Measurements from ENCODE around the gene FHOD3.
"Not testable (repeated sequence)": the region's sequence is repeated elsewhere in the genome, so short reads cannot be mapped to it uniquely, and the experiment has no call there.

Gene FHOD3

DNA sequence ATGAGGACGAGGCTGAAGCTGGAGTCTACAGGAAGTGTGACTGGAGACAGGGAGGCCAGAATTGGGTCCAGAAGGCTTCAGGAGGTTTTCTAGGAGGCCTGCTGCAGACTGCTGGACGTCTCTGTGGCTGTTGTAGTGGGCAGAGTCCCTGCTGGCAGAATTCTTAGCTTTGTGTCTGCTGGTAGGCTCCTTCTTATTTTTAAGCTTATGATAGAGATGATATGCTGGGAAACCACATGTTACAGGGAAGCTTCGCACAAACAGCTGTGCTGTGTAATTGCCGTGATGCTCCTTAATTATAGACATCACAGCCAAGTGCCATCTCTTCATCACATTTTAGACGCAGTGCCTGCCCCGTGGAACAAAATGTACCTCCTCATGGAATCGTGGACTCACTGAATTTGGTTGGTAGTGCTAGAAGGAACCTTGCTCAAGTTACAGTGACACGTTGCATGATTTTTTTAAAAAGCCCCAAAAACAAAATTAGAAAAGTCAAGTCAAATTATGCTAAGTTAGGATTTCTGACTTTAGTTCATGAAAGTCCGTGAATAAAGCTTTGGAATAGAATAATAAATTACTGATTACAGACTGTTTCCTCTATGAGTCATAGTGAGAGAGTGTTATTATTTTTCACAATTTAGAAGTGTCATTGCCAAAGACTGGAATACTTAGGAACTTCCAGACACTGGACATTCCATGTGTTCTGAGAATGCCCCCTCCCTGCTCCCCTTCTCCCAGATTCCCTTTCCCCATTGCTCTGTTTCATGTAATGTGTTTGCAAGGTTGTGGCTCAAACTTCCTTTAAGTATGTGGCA lies 144.1 kb downstream of the FHOD3 start:
- no peak for DNase-seq (ENCODE audit: extremely low read depth in 1 of 2, low read depth in 1 of 2)

GRCh38 chr18:36442717-36443116 lies 145.2 kb downstream of the FHOD3 start:
- DNase-seq (ENCODE audit: extremely low read depth in 1 of 2, low read depth in 1 of 2): no peak

DNA sequence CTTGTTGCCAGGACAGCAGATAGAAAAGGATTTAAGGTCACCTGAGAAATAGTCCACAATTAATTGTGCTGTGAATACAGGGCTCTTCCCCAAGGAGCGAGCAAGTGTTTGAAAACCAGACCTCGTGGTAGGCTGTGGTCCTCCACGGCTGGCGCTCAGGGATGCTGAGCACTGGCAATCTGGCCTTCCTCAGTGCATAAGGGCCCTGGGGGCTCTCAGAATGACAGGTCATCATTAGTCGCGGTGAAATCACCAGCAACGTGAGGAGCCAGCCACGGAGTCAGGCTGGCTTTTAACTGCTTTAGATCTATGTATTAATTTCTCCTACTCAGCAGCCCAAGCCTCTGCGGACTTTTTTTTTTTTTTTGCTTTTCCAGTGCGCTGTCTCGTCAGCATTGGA lies 148.5 kb downstream of the FHOD3 start:
- DNase-seq (ENCODE audit: extremely low read depth in 1 of 2, low read depth in 1 of 2): no peak

DNA sequence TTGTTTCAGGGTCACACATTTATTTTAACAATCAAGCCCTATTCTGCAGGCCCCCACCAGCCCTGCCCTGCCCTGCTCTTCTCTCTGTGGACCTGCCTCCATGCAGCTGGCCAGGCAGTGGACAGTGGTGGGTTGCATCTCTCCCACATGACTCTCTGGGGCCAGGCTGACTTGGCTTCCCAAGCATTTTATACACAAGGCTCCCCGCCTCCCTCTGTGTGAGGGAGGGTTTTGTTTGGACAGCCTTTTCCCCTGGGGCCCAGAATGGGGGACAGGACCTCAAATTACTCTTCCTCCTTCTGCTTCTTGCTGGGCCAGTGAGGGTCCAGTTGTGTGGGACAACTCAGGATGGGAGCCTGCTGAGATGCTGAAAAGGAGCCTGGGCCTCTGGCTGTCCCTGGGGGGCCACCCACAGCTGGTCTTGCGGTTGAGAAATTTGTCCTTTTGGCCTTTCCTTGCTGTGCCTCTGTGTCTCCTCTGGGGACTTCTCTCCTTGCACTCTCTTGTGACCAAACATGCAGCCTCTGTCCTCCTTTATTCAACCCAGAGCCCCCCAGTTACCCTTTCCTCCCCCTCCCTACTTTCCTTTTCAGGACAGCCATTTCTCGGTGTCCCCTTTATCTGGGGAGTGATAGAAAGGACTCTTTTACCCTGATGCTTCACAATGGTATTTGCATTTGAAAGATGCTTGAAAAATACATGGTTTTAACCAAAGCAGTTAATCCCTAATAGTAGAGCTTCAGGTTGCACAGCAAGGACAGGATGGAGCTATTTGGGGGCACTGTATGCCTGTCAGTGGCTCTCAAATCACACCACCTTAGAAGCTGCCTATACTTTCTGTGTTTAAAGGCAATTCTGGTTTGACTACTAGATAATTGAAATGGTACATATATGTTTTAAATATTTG lies 151.1 kb downstream of the FHOD3 start:
- DNase-seq (ENCODE audit: extremely low read depth in 1 of 2, low read depth in 1 of 2): no peak

GRCh38 chr18:36449451-36449850 lies 151.9 kb downstream of the FHOD3 start:
- DNase-seq (ENCODE audit: extremely low read depth in 1 of 2, low read depth in 1 of 2): no peak

GRCh38 chr18:36450264-36450663 lies 152.8 kb downstream of the FHOD3 start:
- DNase-seq (ENCODE audit: extremely low read depth in 1 of 2, low read depth in 1 of 2): no peak

GRCh38 chr18:36451454-36452251 lies 154.1 kb downstream of the FHOD3 start:
- DNase-seq (ENCODE audit: extremely low read depth in 1 of 2, low read depth in 1 of 2): no peak

- DNase-seq (ENCODE audit: extremely low read depth in 1 of 2, low read depth in 1 of 2): no peak
Observed at GRCh38 chr18:36454245-36454644, 156.7 kb downstream of the FHOD3 start.

GRCh38 chr18:36454848-36455458 lies 157.4 kb downstream of the FHOD3 start:
- DNase-seq (ENCODE audit: extremely low read depth in 1 of 2, low read depth in 1 of 2): no peak

- DNase-seq (ENCODE audit: extremely low read depth in 1 of 2, low read depth in 1 of 2): no peak
Observed at GRCh38 chr18:36455931-36456330, 158.4 kb downstream of the FHOD3 start.

DNA sequence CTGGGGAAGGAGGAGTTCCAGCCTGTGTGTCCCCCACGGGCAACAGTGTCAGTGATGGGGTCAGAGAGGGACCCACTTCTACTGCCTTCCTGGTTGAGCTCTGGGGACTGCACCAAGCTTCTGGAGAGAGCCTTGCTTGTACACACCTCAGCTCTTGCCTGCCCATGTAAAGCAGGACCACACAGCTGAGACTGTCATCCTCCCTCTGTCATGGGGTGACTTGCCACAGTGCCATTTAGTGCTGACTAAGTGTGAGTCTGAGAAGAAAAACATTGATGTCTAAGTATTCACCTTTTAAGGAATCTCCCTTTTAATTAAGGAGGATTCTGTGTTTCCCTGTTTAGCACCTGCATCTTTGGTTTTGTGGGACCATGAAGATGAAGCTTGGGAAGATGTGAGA lies 159.1 kb downstream of the FHOD3 start:
- no peak for DNase-seq (ENCODE audit: extremely low read depth in 1 of 2, low read depth in 1 of 2)

- no peak for DNase-seq (ENCODE audit: extremely low read depth in 1 of 2, low read depth in 1 of 2)
Observed at GRCh38 chr18:36457683-36458082, 160.2 kb downstream of the FHOD3 start.

DNA sequence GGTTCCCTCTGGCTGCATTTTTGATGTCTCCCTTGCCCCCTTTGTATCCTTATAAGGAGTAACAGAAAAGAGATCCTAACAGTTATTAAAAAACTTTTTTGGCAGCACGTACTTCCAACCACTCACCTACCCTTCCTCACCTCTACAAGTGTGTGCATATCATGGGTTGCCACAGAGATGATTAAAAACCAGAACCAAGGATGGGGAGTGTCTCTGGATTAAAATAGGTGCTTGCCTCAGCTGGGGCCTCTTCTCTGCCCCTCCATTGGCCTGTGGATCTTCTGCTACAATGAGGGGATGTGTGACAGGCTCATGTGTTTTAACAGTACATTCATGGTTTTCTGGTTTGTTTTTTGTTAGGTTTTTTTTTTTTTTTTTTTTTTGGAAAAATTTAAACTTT lies 160.8 kb downstream of the FHOD3 start:
- no peak for DNase-seq (ENCODE audit: extremely low read depth in 1 of 2, low read depth in 1 of 2)

DNA sequence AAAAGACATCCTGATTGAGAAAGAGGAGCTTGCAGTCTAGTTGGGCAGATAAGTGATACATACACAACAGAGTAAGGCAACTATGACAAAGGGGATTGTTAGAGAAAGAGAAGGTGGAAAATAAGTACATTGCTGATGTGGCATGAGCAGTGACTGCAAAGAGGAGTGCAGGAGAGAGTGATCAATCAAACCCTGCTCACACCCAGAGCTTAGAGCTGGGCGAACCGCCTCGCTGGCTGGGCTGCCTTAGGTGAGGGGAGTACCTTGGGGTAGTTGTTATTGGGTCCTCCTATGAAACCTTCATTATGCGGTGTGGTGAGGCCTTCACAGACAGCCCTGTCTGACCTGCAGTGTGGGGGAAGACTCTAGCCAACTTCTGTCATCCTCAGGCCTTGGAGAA lies 161.7 kb downstream of the FHOD3 start:
- no peak for DNase-seq (ENCODE audit: extremely low read depth in 1 of 2, low read depth in 1 of 2)

GRCh38 chr18:36459786-36460185 lies 162.3 kb downstream of the FHOD3 start:
- no peak for DNase-seq (ENCODE audit: extremely low read depth in 1 of 2, low read depth in 1 of 2)

DNA sequence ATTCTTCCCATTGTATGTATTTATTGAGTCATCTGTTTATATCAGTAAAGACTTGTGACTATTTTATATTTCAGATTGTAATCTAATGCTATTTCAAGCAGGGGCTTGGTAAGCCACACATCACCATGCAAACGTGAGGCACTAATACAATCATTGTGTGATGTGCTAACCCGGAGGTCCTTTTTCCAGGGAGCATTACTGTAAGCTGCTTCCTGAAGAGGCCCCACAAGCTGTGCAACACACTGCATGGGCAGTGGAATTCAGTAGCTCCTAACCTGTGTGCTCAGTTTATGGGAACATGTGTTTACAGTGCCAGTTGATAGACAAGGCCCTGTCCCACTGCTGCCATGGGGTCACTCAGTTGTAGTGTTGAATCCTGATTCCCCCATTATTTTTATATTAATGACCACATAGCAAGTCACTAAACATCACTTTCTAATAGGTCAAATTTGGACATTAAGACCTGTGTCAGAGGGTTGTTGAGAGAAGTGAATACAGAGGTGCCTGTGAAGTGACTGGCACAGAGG lies 162.9 kb downstream of the FHOD3 start:
- no peak for DNase-seq (ENCODE audit: extremely low read depth in 1 of 2, low read depth in 1 of 2)

- DNase-seq (ENCODE audit: extremely low read depth in 1 of 2, low read depth in 1 of 2): no peak
Observed at GRCh38 chr18:36460854-36461253, 163.3 kb downstream of the FHOD3 start.

DNA sequence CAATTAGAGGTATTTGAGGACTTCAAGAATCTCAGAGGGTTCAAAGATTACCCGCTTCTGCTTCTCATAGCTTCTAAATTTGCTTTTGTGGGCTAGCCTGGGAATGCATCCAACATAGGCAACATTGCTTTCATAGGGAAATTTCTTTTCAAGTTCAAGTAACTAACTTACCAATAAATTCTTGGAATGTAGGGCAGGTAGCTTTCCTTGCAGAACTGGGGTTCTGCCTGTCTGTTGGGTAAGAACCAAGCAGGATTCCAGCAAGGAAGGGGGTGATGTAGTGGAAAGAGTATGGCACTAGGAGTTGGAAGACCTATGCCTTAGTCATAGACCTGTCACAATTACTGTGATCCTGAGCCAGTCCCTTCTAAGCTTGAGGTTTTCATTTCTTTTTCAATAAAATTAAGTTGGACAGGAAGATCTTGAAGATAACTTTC lies 164.1 kb downstream of the FHOD3 start:
- DNase-seq (ENCODE audit: extremely low read depth in 1 of 2, low read depth in 1 of 2): no peak

- not testable (repeated sequence) for DNase-seq (ENCODE audit: extremely low read depth in 1 of 2, low read depth in 1 of 2)
Observed at GRCh38 chr18:36463516-36463915, 166.0 kb downstream of the FHOD3 start.

- DNase-seq (ENCODE audit: extremely low read depth in 1 of 2, low read depth in 1 of 2): no peak
Observed at GRCh38 chr18:36464126-36464651, 166.7 kb downstream of the FHOD3 start.

Measured in activated CD8-positive, alpha-beta memory T cell treated with anti-CD3 and anti-CD28 coated beads for 1 hour (primary cell).